Heart left ventricle (tissue), 13 donors: ENCODE measurements around the gene UNC5C.

Experiments
- POLR2A ChIP-seq, 2 donors: fragments of 450-650 bp; IDR thresholded peaks; one replicate each; pipeline ENCODE4 v1.6.1; 2017; ENCODE audit warnings: antibody characterized with exemption in 2 of 2, mild to moderate bottlenecking in 2 of 2, moderate library complexity in 2 of 2
- TF ChIP-seq, protein P1 (sequence below), 12 donors: fragments of 200-600 bp; sonication (generic) in 4 of 12; IDR thresholded peaks; one replicate each; pipeline versions ENCODE4 v1.5.0 to v1.8.0; 2018 to 2022; ENCODE audit warnings: antibody characterized with exemption in 12 of 12, mild to moderate bottlenecking in 5 of 12
- donor health status: ischemic (EF 13 %, LVEDD 7.1; RV severe dilation, severe dysfunction).
- donor health status: DM: no; HTN: yes; CAD: no.
- donor health status: DM: no; HTN: no; CAD: no.
- donor health status: ischemic (EF 25% LVEDD 6.9; RV normal size, moderate dysfunction).
- donor health status: ischemic (EF 25% LVEDD 5.7; RV mildly dilated, moderate dysfunction).
- donor health status: ischemic (EF 35%, LVEDD 5.7; RV mildly dilated, moderate dysfunction).
- donor health status: nonischemic (EF 11% LVEDD 7.7; RV severe dilation, severe dysfunction).
- donor health status: DM: yes; HTN: yes; CAD: no.
- donor health status: PGD.
- donor health status: ischemic (EF 29% LVEDD 5.4; RV normal size, mild dysfunction).
- donor health status: nonischemic (EF 23%, LVEDD 6.1; RV moderate dilation, normal function).

- TF ChIP-seq, protein P1, sequence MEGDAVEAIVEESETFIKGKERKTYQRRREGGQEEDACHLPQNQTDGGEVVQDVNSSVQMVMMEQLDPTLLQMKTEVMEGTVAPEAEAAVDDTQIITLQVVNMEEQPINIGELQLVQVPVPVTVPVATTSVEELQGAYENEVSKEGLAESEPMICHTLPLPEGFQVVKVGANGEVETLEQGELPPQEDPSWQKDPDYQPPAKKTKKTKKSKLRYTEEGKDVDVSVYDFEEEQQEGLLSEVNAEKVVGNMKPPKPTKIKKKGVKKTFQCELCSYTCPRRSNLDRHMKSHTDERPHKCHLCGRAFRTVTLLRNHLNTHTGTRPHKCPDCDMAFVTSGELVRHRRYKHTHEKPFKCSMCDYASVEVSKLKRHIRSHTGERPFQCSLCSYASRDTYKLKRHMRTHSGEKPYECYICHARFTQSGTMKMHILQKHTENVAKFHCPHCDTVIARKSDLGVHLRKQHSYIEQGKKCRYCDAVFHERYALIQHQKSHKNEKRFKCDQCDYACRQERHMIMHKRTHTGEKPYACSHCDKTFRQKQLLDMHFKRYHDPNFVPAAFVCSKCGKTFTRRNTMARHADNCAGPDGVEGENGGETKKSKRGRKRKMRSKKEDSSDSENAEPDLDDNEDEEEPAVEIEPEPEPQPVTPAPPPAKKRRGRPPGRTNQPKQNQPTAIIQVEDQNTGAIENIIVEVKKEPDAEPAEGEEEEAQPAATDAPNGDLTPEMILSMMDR (IDR thresholded peaks at IDR 0.05) = no peak
- no peak for TF ChIP-seq POLR2A (IDR thresholded peaks at IDR 0.05)
Measured at GRCh38 chr4:95141361-95141760, 407.4 kb downstream of the UNC5C start.
